OCI-LY3 (cell line): ENCODE measurements around the gene FGF2.

Experiments used
- CTCF ChIP-seq: fragments of 200-600, 300-600 bp; sonication (generic); IDR thresholded peaks from 2 replicates; pipeline ENCODE4 v1.5.1; 2014; ENCODE audit warnings: antibody characterized with exemption, low read length, low read depth
- EZH2phosphoT487 ChIP-seq: fragments of 200-600 bp; shearing (Covaris generic); IDR thresholded peaks from 2 replicates; pipeline ENCODE4 v1.6.1; 2018; ENCODE audit warnings: antibody characterized with exemption, mixed run types, low read depth

GRCh38 chr4:122842984-122843531 lies 16.4 kb downstream of the FGF2 start:
- TF ChIP-seq CTCF (no peak), EZH2phosphoT487 (no peak)
